NK-92 (cell line): ENCODE measurements around the gene RHOB.
"Not testable (repeated sequence)": the region's sequence is repeated elsewhere in the genome, so short reads cannot be mapped to it uniquely, and the experiment has no call there.

ENCODE experiments used
- DNase-seq: peaks from one replicate; lab custom pipeline; 2025; ENCODE audit not compliant: unreplicated experiment; lab: John Stamatoyannopoulos, UW

The RHOB gene

DNA sequence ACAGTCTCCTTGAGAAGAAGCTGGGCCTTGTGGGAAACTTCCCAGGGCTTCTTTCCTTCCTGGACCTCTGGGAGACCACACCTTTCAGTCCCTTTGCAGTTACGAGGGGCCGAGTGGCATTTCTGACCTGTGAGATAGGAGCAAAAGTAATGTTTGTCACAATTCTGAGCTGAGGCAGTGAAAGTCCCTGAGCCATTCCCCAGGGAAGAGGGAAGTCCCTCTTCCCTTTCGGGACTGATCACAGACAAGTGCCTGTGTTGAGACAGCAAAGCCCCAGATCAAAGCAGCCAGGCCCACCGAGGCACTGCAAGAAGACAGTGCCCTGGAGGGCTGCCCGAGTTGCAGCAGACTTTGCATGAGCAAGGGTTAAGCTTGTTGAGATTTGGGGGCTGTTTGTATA lies 41.9 kb downstream of the RHOB start:
- DNase-seq, result no peak

DNA sequence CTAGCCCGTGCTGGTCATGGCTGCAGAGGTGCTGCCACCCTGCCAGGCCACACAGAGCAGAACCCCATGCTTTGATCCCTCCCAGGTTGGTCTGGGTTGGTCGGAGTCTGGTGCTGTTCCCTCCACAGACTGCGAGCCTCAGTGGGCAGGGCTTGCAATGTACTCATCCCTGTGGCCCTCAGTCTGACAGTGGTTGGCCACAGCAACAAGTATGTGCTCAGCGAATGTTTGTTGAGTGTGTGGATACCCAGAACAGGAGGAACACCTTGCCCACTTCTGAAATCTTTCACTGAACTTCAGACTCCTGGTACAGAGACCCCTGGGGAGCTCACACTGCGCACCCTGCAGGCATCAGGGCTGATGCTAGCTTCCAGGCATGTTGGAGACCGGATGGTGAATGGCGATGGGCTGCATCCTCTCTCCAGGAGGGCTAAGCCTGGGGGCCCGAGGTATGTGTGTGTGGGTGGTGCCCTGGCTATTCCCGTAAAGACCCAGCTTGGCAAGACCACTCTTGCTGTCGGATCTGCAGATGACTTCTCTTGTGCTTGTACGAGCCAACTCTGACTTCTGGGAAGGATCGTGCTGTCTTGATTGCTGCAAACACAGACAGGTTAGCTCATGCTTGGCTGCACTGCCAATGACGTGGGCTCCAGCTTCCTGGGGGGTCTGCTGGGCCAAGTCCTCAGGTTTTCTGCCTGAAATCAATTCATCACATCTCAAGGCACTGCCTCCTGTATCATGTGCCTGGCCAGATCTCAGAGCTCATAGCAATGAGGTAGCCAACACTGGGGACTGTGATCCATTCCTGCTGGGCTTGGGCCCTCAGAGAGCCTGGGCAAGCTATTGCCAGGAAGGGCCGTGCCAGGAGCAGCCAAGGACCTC lies 43.7 kb downstream of the RHOB start:
- no peak for DNase-seq

DNA sequence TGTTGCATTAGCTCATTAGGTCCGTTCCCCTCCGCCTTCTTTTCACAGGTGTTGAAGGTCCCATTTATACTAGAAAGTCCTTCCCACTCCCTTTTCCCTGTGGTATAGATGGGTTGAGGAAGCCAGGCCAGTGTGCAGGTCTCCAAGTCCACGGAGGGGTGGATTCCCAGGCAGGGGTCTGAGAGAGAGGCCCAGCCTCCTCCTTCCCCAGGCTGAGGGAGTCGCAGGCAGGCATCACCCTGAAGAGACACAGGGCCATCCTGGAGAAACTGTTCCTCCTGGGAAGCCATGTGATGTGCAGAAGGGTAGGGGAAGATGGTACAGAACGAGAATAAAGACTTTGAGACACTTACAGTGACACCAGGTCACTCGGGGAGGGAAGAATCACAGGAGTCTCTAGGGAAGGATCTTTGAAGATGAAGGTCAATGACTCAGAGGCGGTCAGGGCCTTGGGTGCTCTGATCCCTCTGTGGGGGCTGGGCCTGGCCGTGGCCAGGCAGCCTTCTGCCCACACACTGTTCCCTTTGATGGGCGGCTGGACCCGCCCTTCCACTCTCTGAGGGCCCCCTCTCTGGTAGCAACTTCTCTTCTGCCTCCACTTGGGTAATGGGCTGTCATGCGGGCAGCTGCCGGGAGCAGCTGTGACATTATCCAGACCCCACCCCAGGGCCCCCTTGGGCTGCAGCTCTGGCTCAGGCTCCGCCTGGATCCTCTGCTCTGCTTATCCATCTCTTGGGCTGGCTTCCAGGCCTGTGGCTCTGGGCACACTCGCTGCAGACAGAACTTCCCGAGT lies 45.1 kb downstream of the RHOB start:
- no peak for DNase-seq

DNA sequence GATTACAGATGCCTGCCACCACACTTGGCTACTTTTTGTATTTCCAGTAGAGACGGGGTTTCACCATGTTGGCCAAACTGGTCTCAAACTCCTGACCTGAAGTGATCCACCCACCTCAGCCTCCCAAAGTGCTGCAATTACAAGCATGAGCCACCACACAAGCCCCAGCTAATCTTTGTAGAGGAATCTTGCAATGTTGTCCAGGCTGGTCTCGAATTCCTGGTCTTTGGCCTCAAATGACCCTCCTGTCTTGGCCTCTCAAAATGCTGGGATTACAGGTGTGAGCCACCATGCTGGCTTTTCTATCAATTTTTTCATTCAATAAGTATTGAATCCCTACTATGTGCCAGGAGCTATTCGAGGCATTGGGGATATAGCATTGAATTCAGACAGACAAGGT lies 46.2 kb downstream of the RHOB start:
- DNase-seq, result not testable (repeated sequence)

DNA sequence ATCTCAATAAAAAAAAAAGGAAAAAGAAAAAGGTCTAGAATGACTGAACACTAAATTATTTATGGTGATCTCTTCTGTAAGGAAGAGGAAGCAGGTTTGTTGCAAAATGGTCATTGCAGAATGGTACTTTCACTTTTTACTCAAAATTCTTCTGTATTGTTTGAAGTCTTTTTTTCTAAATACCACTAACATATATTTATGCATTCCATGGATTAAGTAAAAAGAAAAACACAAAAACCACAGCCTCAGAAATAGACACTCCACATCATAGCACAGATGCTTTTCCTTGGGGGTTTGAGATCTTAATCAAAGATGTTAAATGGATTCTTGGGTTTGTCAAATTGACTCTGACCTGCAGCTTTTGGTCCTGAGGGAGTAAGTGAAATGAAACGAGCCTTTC lies 47.4 kb downstream of the RHOB start:
- DNase-seq, result no peak

DNA sequence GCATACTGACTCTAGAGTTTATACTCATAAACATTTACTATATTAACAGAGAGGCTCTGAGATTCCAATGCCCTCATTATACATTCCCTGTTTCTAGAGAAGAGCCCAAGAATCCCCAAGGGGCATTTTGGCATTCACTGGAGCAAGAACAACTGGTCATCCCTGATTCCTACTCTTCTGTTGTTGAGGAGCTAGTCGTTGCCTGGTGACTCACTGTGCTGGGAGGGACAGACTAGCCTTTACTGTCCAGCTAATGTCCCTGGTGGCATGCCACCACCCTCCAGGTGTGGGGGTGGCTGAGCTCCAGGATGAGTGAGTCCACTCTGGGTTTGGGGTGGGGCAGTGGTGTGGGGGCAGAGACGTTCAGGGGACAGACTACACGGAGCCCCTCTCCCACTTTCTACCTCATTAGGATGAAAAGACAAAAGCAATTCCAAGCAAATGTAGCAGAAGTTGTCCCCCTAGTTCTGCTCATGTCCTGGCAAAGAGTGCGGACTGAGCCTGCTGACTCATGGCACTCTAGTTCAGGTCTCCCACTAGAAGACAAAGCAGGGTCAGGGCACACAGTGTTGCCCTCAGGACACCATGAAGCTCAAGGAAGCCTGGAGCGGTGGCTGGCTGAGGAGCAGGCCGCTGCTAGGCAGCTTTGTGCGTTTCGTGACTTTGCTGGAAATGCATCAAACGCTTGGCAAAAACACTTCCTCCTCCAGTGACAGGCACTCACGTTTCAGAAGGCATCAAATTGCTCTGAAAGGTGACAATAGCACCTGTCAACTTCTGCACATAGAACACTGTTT lies 49.4 kb downstream of the RHOB start:
- no peak for DNase-seq

DNA sequence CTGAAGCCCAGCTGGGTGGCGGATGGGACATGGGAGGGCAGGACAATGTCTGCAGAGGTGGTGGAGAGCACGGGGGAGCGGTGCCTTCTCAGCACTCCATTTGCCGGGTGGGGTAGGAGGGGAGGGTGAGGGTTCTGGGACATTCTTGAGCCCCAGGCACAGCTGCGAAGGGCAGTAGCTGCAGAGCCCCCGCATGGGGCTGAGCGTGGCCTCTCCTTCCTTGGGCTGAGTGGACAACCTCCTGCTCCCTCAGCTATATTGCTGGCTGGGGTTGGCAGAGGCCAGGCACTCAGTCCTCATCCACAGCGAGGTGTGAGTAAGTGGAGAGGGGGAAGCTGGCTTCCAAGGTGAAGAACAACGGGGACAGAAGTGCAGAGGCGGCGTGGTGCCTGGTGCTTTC lies 50.1 kb downstream of the RHOB start:
- no peak for DNase-seq
